GM12872 (cell line): ENCODE results near the gene SND1.

Experiments
- TF ChIP-seq, protein P1 (sequence below): IDR thresholded peaks from 3 replicates; pipeline ENCODE4 v1.5.1; 2011; ENCODE audit warnings: low read depth, mild to moderate bottlenecking, low read length, moderate library complexity; ENCODE audit not compliant: insufficient read depth

SND1 gene

GRCh38 chr7:127854383-127854782, 202.4 kb downstream of the SND1 start:
- TF ChIP-seq, protein P1, sequence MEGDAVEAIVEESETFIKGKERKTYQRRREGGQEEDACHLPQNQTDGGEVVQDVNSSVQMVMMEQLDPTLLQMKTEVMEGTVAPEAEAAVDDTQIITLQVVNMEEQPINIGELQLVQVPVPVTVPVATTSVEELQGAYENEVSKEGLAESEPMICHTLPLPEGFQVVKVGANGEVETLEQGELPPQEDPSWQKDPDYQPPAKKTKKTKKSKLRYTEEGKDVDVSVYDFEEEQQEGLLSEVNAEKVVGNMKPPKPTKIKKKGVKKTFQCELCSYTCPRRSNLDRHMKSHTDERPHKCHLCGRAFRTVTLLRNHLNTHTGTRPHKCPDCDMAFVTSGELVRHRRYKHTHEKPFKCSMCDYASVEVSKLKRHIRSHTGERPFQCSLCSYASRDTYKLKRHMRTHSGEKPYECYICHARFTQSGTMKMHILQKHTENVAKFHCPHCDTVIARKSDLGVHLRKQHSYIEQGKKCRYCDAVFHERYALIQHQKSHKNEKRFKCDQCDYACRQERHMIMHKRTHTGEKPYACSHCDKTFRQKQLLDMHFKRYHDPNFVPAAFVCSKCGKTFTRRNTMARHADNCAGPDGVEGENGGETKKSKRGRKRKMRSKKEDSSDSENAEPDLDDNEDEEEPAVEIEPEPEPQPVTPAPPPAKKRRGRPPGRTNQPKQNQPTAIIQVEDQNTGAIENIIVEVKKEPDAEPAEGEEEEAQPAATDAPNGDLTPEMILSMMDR: no peak

GRCh38 chr7:127857464-127857841, 205.5 kb downstream of the SND1 start:
- TF ChIP-seq, protein P1: no peak

- TF ChIP-seq, protein P1: no peak
These were observed 206.3 kb downstream of the SND1 start for GRCh38 chr7:127858091-127858914.

GRCh38 chr7:127858915-127859189, 206.9 kb downstream of the SND1 start:
- TF ChIP-seq, protein P1: no peak

DNA sequence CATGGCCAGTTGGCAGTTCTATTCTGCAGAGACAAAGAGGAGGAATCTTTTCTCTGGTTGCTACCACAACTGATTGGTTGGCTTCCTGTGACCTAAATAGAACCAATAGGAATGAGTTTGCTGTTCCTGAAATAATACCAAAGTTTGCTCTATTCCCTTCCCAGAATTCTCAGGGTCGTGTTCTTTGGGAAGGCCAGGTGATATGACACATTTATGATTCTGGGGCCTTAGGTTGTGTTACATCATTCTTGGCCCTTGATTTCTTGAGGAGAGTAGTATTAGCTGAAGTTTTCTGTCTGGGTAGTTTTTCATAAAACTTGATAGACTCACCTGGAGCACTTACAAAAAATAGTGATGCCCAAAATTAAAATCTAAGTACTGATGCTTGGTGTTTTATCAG, 207.3 kb downstream of the SND1 start:
- TF ChIP-seq, protein P1: no peak

DNA sequence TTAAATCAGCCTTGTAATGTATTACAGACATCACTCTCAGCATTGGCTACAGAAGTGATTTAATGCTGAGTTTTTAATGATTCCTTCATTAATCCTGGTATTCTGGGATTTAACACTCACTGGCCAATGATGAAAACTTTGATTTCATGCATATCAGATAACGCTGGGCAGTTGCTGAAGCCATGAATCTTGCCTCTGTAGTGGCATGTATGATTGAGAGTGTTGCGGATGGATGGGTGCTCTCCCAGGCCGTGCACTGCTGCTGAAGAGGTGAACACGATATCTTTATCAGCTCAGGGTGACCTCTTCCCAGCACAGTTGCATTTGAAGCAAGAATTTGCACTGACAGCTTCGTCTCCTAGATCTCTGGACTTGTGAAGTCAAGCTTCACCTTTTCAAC, 210.5 kb downstream of the SND1 start:
- TF ChIP-seq, protein P1: no peak

- TF ChIP-seq, protein P1: no peak
These were observed 211.1 kb downstream of the SND1 start for GRCh38 chr7:127863082-127863481.

DNA sequence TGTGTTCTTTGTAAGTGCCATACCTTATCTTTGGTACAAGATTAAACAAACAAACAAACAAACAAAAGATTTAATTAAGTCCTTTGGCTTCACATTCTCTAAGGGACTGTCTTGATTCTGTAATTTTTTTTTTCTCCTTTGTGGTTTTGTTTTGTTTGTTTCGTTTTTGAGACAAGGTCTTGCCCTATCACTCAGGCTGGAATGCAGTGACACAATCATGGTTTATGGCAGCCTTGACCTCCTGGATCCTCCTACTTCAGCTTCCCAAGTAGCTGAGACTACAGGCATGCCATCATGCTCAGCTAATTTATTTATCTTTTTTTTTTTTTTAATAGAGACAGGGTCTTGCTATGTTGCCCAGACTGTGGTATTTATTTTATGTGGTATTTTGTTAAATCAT, 213.5 kb downstream of the SND1 start:
- TF ChIP-seq, protein P1: no peak
